ENCODE measurements around the gene ORMDL3. TPM values are rescaled to one million over a fixed set of nuclear protein-coding genes. Genes with fewer than 3 reads are reported as not detected.
A peak's percentile ranks its signal among the peaks of the same experiment; 100 is the strongest.
"Not testable (repeated sequence)": the region's sequence is repeated elsewhere in the genome, so short reads cannot be mapped to it uniquely, and the experiment has no call there.

ORMDL3 gene
- total and polyA plus RNA-seq, 4 donors: 38.6 to 76.7 (median 63.9) TPM

DNA sequence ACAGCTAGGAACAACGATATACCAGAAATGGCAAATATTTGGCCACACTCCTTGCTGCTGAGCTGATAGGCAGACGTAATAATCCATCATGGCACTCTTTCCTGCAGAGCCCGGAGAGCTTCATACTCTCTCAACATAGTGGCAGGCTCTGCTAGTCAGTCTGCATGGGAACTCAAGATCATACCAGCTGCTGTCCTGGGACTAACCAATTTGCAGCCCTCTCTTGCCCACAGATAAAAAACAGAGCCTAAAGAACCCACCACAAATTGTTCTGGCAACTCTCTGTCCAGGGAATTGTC lies 22.5 kb downstream of the ORMDL3 start:
- no peak overlapping the region for H3K27ac ChIP-seq (ENCODE audit: low read depth in 1 of 2, low read length in 1 of 2)
- DNase-seq (no peak), ATAC-seq (ENCODE audit: insufficient read depth, low FRiP score) (no peak)
- no peaks in the 10 kb centered on the region for H3K4me1 ChIP-seq (ENCODE audit: control insufficient read depth in 5 of 5, insufficient read depth in 5 of 5, low read length in 5 of 5)
- H3K9ac ChIP-seq (ENCODE audit: insufficient read depth in 1 of 2, low read length in 2 of 2): no peak overlapping the region
- H3K4me3 ChIP-seq: no peak overlapping the region
- TF ChIP-seq CTCF (IDR thresholded peaks at IDR 0.05; ENCODE audit: control extremely low read depth, extremely low read depth): no peak
- 76 to 80% methylated on average over 3 of the region's 3 CpGs for WGBS, 2 donors
- H3K36me3 ChIP-seq (ENCODE audit: control insufficient read depth in 4 of 4, insufficient read depth in 4 of 4, low read length in 4 of 4): peaks cover 0 to 9% (median 0%) of the 10 kb centered on the region in 4 donors
- H3K27me3 ChIP-seq (ENCODE audit: control insufficient read depth in 3 of 3, insufficient read depth in 3 of 3, low read length in 2 of 3): no peaks in the 10 kb centered on the region
- H3K9me3 ChIP-seq (ENCODE audit: control insufficient read depth in 4 of 4, insufficient read depth in 3 of 4, low read length in 3 of 4): no peaks in the 10 kb centered on the region

GRCh38 chr17:39903158-39903884 lies 24.1 kb downstream of the ORMDL3 start:
- no peak for TF ChIP-seq CTCF (IDR thresholded peaks at IDR 0.05; ENCODE audit: control extremely low read depth, extremely low read depth)
- WGBS, 2 donors: 74 to 83% methylated on average over 4 of the region's 4 CpGs
- no peak overlapping the region for H3K27ac ChIP-seq (ENCODE audit: low read depth in 1 of 2, low read length in 1 of 2)
- H3K36me3 ChIP-seq (ENCODE audit: control insufficient read depth in 4 of 4, insufficient read depth in 4 of 4, low read length in 4 of 4): peaks cover 0 to 4% (median 0%) of the 10 kb centered on the region in 4 donors
- ATAC-seq (ENCODE audit: insufficient read depth, low FRiP score) (no peak), DNase-seq (no peak)
- H3K9ac ChIP-seq (ENCODE audit: insufficient read depth in 1 of 2, low read length in 2 of 2): no peak overlapping the region
- no peak overlapping the region for H3K4me3 ChIP-seq
- H3K27me3 ChIP-seq (ENCODE audit: control insufficient read depth in 3 of 3, insufficient read depth in 3 of 3, low read length in 2 of 3): no peaks in the 10 kb centered on the region
- no peaks in the 10 kb centered on the region for H3K9me3 ChIP-seq (ENCODE audit: control insufficient read depth in 4 of 4, insufficient read depth in 3 of 4, low read length in 3 of 4)
- H3K4me1 ChIP-seq (ENCODE audit: control insufficient read depth in 5 of 5, insufficient read depth in 5 of 5, low read length in 5 of 5): no peaks in the 10 kb centered on the region

DNA sequence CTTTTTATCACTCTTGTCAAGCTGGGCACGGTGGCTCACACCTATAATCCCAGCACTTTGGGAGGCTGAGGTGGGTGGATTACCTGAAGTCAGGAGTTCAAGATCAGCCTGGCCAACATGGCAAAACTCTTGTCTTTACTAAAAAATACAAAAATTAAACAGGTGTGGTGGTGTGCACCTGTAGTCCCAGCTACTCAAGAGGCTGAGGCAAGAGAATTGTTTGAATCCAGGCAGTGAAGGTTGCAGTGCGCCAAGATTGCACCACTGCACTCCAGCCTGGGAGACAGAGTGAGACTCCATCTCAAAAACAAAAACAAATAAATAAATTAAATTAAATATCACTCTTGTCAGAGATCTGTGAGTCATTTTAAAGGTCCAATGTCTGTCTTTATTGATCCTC lies 25.4 kb downstream of the ORMDL3 start:
- not testable (repeated sequence) for H3K27ac ChIP-seq (ENCODE audit: low read depth in 1 of 2, low read length in 1 of 2); H3K36me3 ChIP-seq (ENCODE audit: control insufficient read depth in 4 of 4, insufficient read depth in 4 of 4, low read length in 4 of 4); ATAC-seq (ENCODE audit: insufficient read depth, low FRiP score); H3K27me3 ChIP-seq (ENCODE audit: control insufficient read depth in 3 of 3, insufficient read depth in 3 of 3, low read length in 2 of 3); H3K4me1 ChIP-seq (ENCODE audit: control insufficient read depth in 5 of 5, insufficient read depth in 5 of 5, low read length in 5 of 5); H3K4me3 ChIP-seq; H3K9me3 ChIP-seq (ENCODE audit: control insufficient read depth in 4 of 4, insufficient read depth in 3 of 4, low read length in 3 of 4); DNase-seq; H3K9ac ChIP-seq (ENCODE audit: insufficient read depth in 1 of 2, low read length in 2 of 2)
- 83 to 88% methylated on average over 2 of the region's 2 CpGs for WGBS, 2 donors

GRCh38 chr17:39899215-39899614 lies 28.2 kb downstream of the ORMDL3 start:
- no peak for ATAC-seq (ENCODE audit: insufficient read depth, low FRiP score)
- TF ChIP-seq CTCF (IDR thresholded peaks at IDR 0.05; ENCODE audit: control extremely low read depth, extremely low read depth): no peak

More at GRCh38 chr17:39899215-39899614, 28.2 kb downstream of the ORMDL3 start:
- H3K27ac ChIP-seq (ENCODE audit: low read depth in 1 of 2, low read length in 1 of 2): no peak overlapping the region
- H3K4me3 ChIP-seq: no peak overlapping the region
- H3K4me1 ChIP-seq (ENCODE audit: control insufficient read depth in 5 of 5, insufficient read depth in 5 of 5, low read length in 5 of 5): no peaks in the 10 kb centered on the region
- H3K36me3 ChIP-seq (ENCODE audit: control insufficient read depth in 4 of 4, insufficient read depth in 4 of 4, low read length in 4 of 4): no peaks in the 10 kb centered on the region
- H3K27me3 ChIP-seq (ENCODE audit: control insufficient read depth in 3 of 3, insufficient read depth in 3 of 3, low read length in 2 of 3): no peaks in the 10 kb centered on the region
- no peak overlapping the region for H3K9ac ChIP-seq (ENCODE audit: insufficient read depth in 1 of 2, low read length in 2 of 2)
- H3K9me3 ChIP-seq (ENCODE audit: control insufficient read depth in 4 of 4, insufficient read depth in 3 of 4, low read length in 3 of 4): no peaks in the 10 kb centered on the region
- DNase-seq: peak in 2 of 3 donors; percentile 17 to 57

Measured in lung (tissue), 12 donors.